GM20000 (cell line): ENCODE results near the gene ABCF2.
A peak's percentile ranks its signal among the peaks of the same experiment; 100 is the strongest.

Source experiments
- DNase-seq: peaks from one replicate; pipeline ENCODE4 v3.0.0; 2012; ENCODE audit warnings: low spot score
- CTCF ChIP-seq: IDR thresholded peaks from 2 replicates; pipeline ENCODE4 v1.5.1; 2012; ENCODE audit warnings: mild to moderate bottlenecking, control low read depth; ENCODE audit errors: extremely low read depth, missing control alignments

ABCF2 gene

GRCh38 chr7:151173386-151174245 is 53.4 kb downstream of the ABCF2 start:
- TF ChIP-seq CTCF, result no peak
- DNase-seq, result no peak

GRCh38 chr7:151172273-151173141 is 54.5 kb downstream of the ABCF2 start:
- peak; percentile 94 for DNase-seq
- TF ChIP-seq CTCF, result peak; percentile 100

- DNase-seq, result no peak
- TF ChIP-seq CTCF, result no peak
These were observed 58.2 kb downstream of the ABCF2 start for GRCh38 chr7:151168787-151169162.

GRCh38 chr7:151168003-151168786 is 58.8 kb downstream of the ABCF2 start:
- DNase-seq, result peak; percentile 88
- TF ChIP-seq CTCF, result peak; percentile 84

- peak; percentile 56 for DNase-seq
- no peak for TF ChIP-seq CTCF
These were observed 59.6 kb downstream of the ABCF2 start, which contains the start of gene GBX1 for GRCh38 chr7:151167197-151167961. GBX1 (minus strand) TSS chr7:151167694; CDS start chr7:151167548, 146 bp downstream.

- DNase-seq, result no peak
- TF ChIP-seq CTCF, result no peak
These were observed 60.3 kb downstream of the ABCF2 start for GRCh38 chr7:151166629-151167196.
